Activated naive CD4-positive, alpha-beta T cell treated with anti-CD3 and anti-CD28 coated beads, Interleukin-2, amount 10 ng/mL, durations not matched to agents 7 days and 5 days (primary cell): ENCODE data around the gene SOCS3.
A peak's percentile ranks its signal among the peaks of the same experiment; 100 is the strongest.
"Not testable (repeated sequence)": the region's sequence is repeated elsewhere in the genome, so short reads cannot be mapped to it uniquely, and the experiment has no call there.

Source experiments
- CTCF ChIA-PET: fragments of 350-600 bp; sonication (Branson Sonifier 250); formaldehyde crosslinking; loops from one replicate; lab custom pipeline; 2021; ENCODE audit warnings: antibody characterized with exemption; lab: Charles Lee
- DNase-seq: peaks from one replicate; pipeline ENCODE4 v3.0.0-alpha.2; 2020
- H3K27ac Mint-ChIP-seq: one replicate; pipeline ENCODE4 v1.8.0; 2021; ENCODE audit warnings: mild to moderate bottlenecking, moderate library complexity, mixed read lengths
- H3K27me3 Mint-ChIP-seq: one replicate; pipeline ENCODE4 v1.8.0; 2021; ENCODE audit warnings: mild to moderate bottlenecking, mixed read lengths
- H3K36me3 Mint-ChIP-seq: one replicate; pipeline ENCODE4 v1.8.0; 2021; ENCODE audit warnings: mixed read lengths
- H3K4me1 Mint-ChIP-seq: one replicate; pipeline ENCODE4 v1.8.0; 2021; ENCODE audit warnings: mixed read lengths
- H3K4me3 Mint-ChIP-seq: one replicate; pipeline ENCODE4 v1.8.0; 2021; ENCODE audit warnings: mild to moderate bottlenecking, moderate library complexity, mixed read lengths
- H3K9me3 Mint-ChIP-seq: one replicate; pipeline ENCODE4 v1.8.0; 2021; ENCODE audit warnings: mixed read lengths

SOCS3 gene

GRCh38 chr17:78316867-78317789 lies 42.7 kb downstream of the SOCS3 start:
- no peak for DNase-seq
- H3K4me3 Mint-ChIP-seq: no peak overlapping the region
- H3K9me3 Mint-ChIP-seq: no peaks in the 10 kb centered on the region
- no peak overlapping the region for H3K27ac Mint-ChIP-seq
- H3K4me1 Mint-ChIP-seq: peaks cover 50% of the 10 kb centered on the region
- peaks cover 38% of the 10 kb centered on the region for H3K27me3 Mint-ChIP-seq
- no peaks in the 10 kb centered on the region for H3K36me3 Mint-ChIP-seq
- CTCF ChIA-PET: interaction anchor here (0.5 to 0.7 kb wide), 2 partner anchors 29 to 105 kb away, joined by 3 read pairs; no protein-coding TSS in a partner anchor

GRCh38 chr17:78316115-78316866 lies 43.6 kb downstream of the SOCS3 start:
- Mint-ChIP-seq H3K4me1 (peaks cover 52% of the 10 kb centered on the region), H3K9me3 (no peaks in the 10 kb centered on the region), H3K36me3 (no peaks in the 10 kb centered on the region), H3K4me3 (no peak overlapping the region), H3K27ac (no peak overlapping the region), H3K27me3 (peaks cover 47% of the 10 kb centered on the region)
- no peak for DNase-seq
- CTCF ChIA-PET: interaction anchor here (0.5 to 0.7 kb wide), 2 partner anchors 28 to 106 kb away, joined by 3 read pairs; no protein-coding TSS in a partner anchor

- H3K36me3 Mint-ChIP-seq: no peaks in the 10 kb centered on the region
- no peaks in the 10 kb centered on the region for H3K9me3 Mint-ChIP-seq
- peak; percentile 51 for DNase-seq
- peaks cover 52% of the 10 kb centered on the region for H3K4me1 Mint-ChIP-seq
- peaks cover 53% of the 10 kb centered on the region for H3K27me3 Mint-ChIP-seq
- peak overlapping the region; percentile 56 for H3K27ac Mint-ChIP-seq
- CTCF ChIA-PET: interaction anchor here (1.1 kb wide), 1 partner anchor 25 kb away, joined by 3 read pairs; no protein-coding TSS in a partner anchor
- H3K4me3 Mint-ChIP-seq: peak overlapping the region; percentile 62
Observed at GRCh38 chr17:78315355-78316114, 44.3 kb downstream of the SOCS3 start.

- Mint-ChIP-seq H3K27ac (peak overlapping the region; percentile 56), H3K9me3 (no peaks in the 10 kb centered on the region), H3K27me3 (peaks cover 53% of the 10 kb centered on the region), H3K4me3 (peak overlapping the region; percentile 62), H3K4me1 (peaks cover 52% of the 10 kb centered on the region), H3K36me3 (no peaks in the 10 kb centered on the region)
- CTCF ChIA-PET: interaction anchor here (0.9 to 1.6 kb wide), 3 partner anchors 24 to 46 kb away, joined by 3 to 4 read pairs (median 4); no protein-coding TSS in a partner anchor
- DNase-seq: no peak
Observed at GRCh38 chr17:78314683-78315354, 45.1 kb downstream of the SOCS3 start.

DNA sequence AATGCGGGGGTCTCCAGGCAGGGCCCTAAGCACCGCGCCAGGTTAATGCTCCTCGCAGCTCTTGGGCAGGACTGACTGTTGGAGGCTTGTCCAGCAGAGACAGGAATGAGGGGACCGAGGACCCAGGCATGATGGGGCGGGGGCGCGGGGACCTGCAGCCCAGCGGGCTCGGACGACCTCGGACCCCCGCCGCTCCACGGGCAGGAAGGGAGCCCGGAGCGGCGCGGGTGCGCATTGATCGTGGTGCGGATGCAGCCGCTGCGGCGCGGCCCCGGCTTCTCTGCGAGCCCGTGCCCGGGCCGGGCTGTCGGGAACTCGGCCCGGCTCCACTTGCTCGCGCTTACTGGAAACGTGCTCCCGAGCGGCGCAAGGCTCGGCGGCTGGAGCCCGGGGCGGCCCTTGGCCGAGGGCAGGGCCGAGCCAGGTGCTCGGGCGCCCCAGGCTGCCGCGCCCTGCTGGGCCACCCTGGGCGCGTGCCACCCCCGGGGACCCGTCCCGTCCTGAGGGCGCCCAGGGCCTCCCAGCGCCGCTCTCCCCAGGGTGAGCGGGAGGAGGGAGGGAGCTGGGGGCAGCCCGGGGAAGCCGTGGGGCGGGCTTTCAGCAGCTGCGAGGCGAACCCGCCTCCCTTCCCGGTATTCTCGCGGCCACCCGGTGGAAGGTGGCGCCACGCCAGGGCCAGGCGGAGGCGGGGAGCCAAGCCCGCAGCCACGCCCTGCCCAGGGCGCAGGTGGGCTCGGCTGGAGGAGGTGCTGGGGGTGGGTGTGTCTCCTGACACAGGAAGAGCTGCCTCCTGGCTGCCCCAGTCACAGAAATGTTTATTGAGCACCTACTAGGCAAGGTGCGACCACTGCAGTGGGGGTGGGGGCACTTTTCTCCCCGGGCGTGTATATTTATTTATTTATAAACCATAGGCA lies 45.9 kb downstream of the SOCS3 start:
- peak; percentile 81 for DNase-seq
- no peaks in the 10 kb centered on the region for H3K9me3 Mint-ChIP-seq
- H3K4me3 Mint-ChIP-seq: peak overlapping the region; percentile 62
- no peaks in the 10 kb centered on the region for H3K36me3 Mint-ChIP-seq
- CTCF ChIA-PET: interaction anchor here (0.7 to 1.6 kb wide), 4 partner anchors 42 to 63 kb away, joined by 3 to 4 read pairs (median 4); no protein-coding TSS in a partner anchor
- H3K27me3 Mint-ChIP-seq: peaks cover 54% of the 10 kb centered on the region
- H3K4me1 Mint-ChIP-seq: peaks cover 52% of the 10 kb centered on the region
- H3K27ac Mint-ChIP-seq: peak overlapping the region; percentile 19

DNA sequence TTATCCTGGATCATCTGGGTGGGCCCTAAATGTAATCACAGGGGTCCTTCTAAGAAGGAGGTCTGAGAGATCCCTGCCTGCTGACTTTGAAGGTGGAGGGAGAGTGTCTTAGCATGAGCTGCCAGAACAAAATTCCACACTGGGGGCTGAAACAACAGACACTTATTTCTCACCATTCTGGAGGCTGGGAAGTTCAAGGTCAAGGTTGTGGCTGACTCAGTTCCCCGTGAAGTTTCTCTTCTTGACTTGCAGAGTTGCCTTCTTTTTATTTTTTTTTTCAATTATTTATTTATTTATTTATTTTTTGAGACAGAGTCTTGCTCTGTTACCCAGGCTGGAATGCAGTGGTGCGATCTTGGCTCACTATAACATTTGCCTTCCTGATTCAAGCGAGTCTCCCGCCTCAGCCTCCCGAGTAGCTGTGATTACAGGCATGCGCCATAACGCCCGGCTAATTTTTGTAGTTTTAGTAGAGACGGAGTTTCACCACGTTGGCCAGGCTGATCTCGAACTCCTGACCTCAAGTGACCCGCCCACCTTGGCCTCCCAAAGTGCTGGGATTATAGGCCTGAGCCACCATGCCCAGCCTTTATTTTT lies 50.1 kb downstream of the SOCS3 start:
- Mint-ChIP-seq H3K9me3 (peaks cover 11% of the 10 kb centered on the region), H3K4me1 (peaks cover 23% of the 10 kb centered on the region), H3K27me3 (peaks cover 74% of the 10 kb centered on the region)
- CTCF ChIA-PET: interaction anchor here (1.8 kb wide), 1 partner anchor 20 kb away, joined by 5 read pairs; no protein-coding TSS in a partner anchor
- H3K27ac Mint-ChIP-seq, H3K36me3 Mint-ChIP-seq, H3K4me3 Mint-ChIP-seq, DNase-seq: not testable (repeated sequence)

- Mint-ChIP-seq H3K36me3 (peaks cover 7% of the 10 kb centered on the region), H3K27ac (no peak overlapping the region), H3K4me1 (peaks cover 11% of the 10 kb centered on the region), H3K4me3 (no peak overlapping the region), H3K27me3 (peaks cover 76% of the 10 kb centered on the region), H3K9me3 (peaks cover 11% of the 10 kb centered on the region)
- CTCF ChIA-PET: interaction anchor here (0.7 kb wide), 1 partner anchor 17 kb away, joined by 3 read pairs; no protein-coding TSS in a partner anchor
- DNase-seq: no peak
Observed at GRCh38 chr17:78307887-78308638, 51.8 kb downstream of the SOCS3 start.

DNA sequence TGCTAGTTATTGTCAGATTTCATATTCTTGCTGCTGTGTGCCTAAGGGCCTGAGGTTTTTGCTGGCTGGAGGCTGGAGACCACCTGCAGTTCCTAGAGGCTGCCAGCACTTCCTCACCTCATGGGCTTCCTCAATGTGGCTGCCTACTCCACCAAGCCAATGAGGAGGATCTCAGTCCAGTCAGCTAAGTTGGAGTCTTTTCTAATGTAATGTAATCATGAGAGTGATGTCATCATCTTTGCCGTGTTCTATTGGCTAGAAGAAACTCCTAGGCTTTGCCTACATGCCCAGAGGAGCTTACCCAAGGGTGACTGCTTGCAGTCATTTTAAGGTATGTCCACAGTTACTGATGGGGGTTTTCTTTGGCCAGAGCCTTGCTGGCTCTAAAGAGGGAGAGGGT lies 53.0 kb downstream of the SOCS3 start:
- H3K36me3 Mint-ChIP-seq: peaks cover 7% of the 10 kb centered on the region
- no peak overlapping the region for H3K27ac Mint-ChIP-seq
- no peaks in the 10 kb centered on the region for H3K4me1 Mint-ChIP-seq
- H3K9me3 Mint-ChIP-seq: peaks cover 11% of the 10 kb centered on the region
- DNase-seq: no peak
- CTCF ChIA-PET: no interaction called here
- no peak overlapping the region for H3K4me3 Mint-ChIP-seq
- peaks cover 65% of the 10 kb centered on the region for H3K27me3 Mint-ChIP-seq
